ENCODE measurements around the gene PROS1.
"Not testable (repeated sequence)": the region's sequence is repeated elsewhere in the genome, so short reads cannot be mapped to it uniquely, and the experiment has no call there.

DNA sequence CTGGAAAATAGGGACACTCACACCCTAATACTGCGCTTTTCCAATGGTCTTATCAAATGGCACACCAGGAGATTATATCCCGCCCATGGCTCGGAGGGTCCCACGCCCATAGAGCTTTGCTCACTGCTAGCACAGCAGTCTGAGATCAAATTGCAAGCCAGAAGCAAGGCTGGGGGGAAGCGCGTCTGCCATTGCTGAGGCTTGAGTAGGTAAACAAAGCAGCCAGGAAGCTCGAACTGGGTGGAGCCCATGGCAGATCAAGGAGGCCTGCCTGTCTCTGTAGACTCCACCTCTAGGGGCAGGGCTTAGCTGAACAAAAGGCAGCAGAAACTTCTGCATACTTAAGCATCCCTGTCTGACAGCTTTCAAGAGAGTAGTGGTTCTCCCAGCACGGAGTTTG is 23.7 kb downstream of the PROS1 start:
- TF ChIP-seq, protein P1, sequence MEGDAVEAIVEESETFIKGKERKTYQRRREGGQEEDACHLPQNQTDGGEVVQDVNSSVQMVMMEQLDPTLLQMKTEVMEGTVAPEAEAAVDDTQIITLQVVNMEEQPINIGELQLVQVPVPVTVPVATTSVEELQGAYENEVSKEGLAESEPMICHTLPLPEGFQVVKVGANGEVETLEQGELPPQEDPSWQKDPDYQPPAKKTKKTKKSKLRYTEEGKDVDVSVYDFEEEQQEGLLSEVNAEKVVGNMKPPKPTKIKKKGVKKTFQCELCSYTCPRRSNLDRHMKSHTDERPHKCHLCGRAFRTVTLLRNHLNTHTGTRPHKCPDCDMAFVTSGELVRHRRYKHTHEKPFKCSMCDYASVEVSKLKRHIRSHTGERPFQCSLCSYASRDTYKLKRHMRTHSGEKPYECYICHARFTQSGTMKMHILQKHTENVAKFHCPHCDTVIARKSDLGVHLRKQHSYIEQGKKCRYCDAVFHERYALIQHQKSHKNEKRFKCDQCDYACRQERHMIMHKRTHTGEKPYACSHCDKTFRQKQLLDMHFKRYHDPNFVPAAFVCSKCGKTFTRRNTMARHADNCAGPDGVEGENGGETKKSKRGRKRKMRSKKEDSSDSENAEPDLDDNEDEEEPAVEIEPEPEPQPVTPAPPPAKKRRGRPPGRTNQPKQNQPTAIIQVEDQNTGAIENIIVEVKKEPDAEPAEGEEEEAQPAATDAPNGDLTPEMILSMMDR (IDR thresholded peaks at IDR 0.05), result not testable (repeated sequence)
- TF ChIP-seq POLR2A (IDR thresholded peaks at IDR 0.05), result not testable (repeated sequence)
